NCI-H187 treated with DMSO at 0.1 percent for 48 hours (cell line): ENCODE measurements around the gene TCF19.
"Not testable (repeated sequence)": the region's sequence is repeated elsewhere in the genome, so short reads cannot be mapped to it uniquely, and the experiment has no call there.

Experiments
- DNase-seq: peaks from one replicate; lab custom pipeline; 2025; lab: John Stamatoyannopoulos, UW

Gene TCF19

GRCh38 chr6:31162463-31163165, 4.2 kb downstream of the TCF19 start:
- DNase-seq: no peak

- DNase-seq: no peak
Observed at GRCh38 chr6:31163922-31164321, 5.5 kb downstream of the TCF19 start.

GRCh38 chr6:31164475-31165063, 6.2 kb downstream of the TCF19 start:
- DNase-seq: not testable (repeated sequence)

- DNase-seq: not testable (repeated sequence)
Observed at GRCh38 chr6:31165064-31165832, 6.9 kb downstream of the TCF19 start.

- no peak for DNase-seq
Observed at GRCh38 chr6:31165986-31166385, 7.6 kb downstream of the TCF19 start.

- DNase-seq: no peak
Observed at GRCh38 chr6:31168606-31169005, 10.2 kb downstream of the TCF19 start.

- DNase-seq: no peak
Observed at GRCh38 chr6:31169123-31169857, 10.9 kb downstream of the TCF19 start.

GRCh38 chr6:31169858-31170599, 11.6 kb downstream of the TCF19 start:
- DNase-seq: not testable (repeated sequence)

- DNase-seq: no peak
Observed at GRCh38 chr6:31170600-31170881, 12.2 kb downstream of the TCF19 start, which contains the start of gene POU5F1. POU5F1 (minus strand) TSS chr6:31170682; CDS start chr6:31170620, 62 bp downstream.

GRCh38 chr6:31170987-31171671, 12.7 kb downstream of the TCF19 start:
- no peak for DNase-seq

GRCh38 chr6:31171931-31172905, 13.8 kb downstream of the TCF19 start:
- no peak for DNase-seq

- no peak for DNase-seq
Observed at GRCh38 chr6:31172973-31173384, 14.6 kb downstream of the TCF19 start.

GRCh38 chr6:31173406-31173805, 15.0 kb downstream of the TCF19 start:
- DNase-seq: no peak

- DNase-seq: no peak
Observed at GRCh38 chr6:31174378-31174777, 16.0 kb downstream of the TCF19 start.

- DNase-seq: no peak
Observed at GRCh38 chr6:31175971-31176370, 17.6 kb downstream of the TCF19 start.

- no peak for DNase-seq
Observed at GRCh38 chr6:31178143-31179041, 20.0 kb downstream of the TCF19 start.

- DNase-seq: no peak
Observed at GRCh38 chr6:31179042-31179386, 20.6 kb downstream of the TCF19 start.

- DNase-seq: no peak
Observed at GRCh38 chr6:31179896-31180295, 21.5 kb downstream of the TCF19 start.

- DNase-seq: no peak
Observed at GRCh38 chr6:31180500-31180899, 22.1 kb downstream of the TCF19 start.
